Stimulated activated CD4-positive, alpha-beta T cell treated with anti-CD3 and anti-CD28 coated beads, Interleukin-4, amount 100 ng/mL, for 4 hours (primary cell): Measurements from ENCODE around the gene LRRC23.
"Not testable (repeated sequence)": the region's sequence is repeated elsewhere in the genome, so short reads cannot be mapped to it uniquely, and the experiment has no call there.

Experiments
- DNase-seq, 2 experiments: peaks; one replicate each; pipeline ENCODE4 v3.0.0-alpha.2; 2020

Gene LRRC23

DNA sequence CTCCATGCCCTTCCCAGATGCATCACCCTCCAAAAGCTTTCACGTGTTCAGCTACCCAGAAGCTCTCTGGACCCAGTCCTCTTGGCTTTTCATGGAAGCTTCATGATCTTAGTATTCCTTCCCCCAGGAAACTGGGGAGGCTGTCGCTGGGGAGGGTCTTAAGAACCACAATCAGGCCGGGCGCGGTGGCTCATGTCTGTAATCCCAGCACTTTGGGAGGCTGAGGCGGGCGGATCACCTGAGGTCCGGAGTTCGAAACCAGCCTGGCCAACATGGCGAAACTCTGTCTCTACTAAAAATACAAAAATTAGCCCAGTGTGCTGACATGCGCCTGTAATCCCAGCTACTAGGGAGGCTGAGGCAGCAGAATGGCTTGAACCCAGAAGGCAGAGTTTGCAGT is 3.5 kb downstream of the LRRC23 start:
- DNase-seq: not testable (repeated sequence)

DNA sequence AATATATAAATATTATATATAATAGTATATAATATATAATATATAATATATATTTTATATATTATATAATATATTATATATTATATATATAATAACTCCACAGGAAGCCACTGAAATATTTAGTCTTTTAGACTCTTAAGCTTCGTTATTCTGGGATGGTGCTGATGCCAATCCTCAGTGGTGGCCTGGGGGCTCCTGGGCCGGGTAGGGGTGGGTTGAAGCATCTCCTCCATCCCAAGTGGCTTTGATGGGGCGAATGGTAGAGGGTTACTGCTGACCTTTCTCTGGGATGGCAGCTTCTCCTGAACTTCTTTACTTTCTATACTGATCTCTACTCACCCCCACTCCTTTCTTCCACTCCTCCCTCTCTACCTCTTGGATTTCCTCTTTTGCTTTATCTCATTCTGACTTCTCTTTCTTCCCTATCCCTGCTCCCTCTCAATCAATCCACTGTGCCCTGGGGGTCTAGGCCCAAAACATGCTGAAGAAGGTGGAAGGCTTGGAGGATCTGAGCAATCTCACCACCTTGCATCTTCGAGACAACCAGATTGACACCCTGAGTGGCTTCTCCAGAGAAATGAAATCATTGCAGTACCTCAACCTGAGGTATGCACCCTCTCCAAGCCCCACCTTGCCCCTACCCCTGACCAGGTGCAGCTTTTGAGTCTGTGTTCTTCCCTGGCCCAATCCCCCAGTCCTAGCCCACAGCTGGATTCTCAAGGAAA is 5.0 kb downstream of the LRRC23 start:
- no peak for DNase-seq

DNA sequence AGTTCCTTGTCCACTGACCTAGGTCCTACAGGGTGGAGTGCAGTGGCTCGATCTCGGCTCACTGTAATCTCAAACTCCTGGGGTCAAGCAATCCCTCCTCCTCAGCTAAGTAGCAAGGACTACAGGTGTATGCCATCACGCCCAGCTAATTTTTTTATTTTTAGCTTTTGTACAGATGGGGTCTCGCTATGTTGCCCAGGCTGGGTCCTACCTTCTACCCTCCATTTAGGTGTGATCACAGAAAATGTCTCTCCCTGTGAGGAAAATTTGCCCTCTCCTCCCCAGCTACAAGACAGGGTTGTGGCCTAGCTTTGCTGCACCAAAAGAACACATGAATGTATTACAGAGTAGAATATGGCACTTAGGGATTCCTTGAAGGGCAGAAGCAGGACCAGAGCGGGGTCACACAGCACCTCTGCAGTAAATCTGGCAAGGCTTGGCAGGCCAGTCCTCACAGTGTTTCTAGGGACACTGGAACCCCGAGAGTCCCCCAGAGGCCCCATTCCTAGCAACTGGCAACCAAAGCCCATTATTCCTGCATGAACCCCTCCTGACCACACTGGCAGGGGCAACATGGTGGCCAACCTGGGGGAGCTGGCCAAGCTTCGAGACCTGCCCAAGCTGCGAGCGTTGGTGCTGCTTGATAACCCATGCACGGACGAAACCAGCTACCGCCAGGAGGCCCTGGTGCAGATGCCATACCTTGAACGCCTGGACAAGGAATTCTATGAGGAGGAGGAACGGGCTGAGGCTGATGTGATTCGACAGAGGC is 7.7 kb downstream of the LRRC23 start:
- DNase-seq: no peak

DNA sequence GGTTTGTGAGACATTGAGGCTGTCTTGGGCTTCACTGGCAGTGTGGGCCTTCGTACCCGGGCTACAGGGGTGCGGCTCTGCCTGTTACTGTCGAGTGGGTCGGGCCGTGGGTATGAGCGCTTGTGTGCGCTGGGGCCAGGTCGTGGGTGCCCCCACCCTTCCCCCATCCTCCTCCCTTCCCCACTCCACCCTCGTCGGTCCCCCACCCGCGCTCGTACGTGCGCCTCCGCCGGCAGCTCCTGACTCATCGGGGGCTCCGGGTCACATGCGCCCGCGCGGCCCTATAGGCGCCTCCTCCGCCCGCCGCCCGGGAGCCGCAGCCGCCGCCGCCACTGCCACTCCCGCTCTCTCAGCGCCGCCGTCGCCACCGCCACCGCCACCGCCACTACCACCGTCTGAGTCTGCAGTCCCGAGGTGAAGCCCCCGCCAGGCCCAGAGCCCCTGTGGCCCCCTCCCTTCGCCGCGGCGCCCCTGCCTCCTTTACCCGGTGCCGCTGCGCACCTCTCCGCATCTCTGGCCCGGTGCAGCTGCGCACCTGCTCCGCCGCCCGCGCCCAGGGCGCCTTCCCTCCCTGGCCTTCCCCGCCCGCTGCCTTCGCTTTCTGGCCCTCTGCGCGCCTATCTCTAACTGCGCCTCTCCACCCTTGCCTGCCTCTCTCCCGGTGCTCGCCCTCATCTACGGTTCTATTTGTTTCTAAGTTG is 9.8 kb downstream of the LRRC23 start, which contains the start of gene ENO2:
ENO2 (plus strand) TSS at position 335 of the 701 bp plus-strand sequence. CDS start 1,253 bp downstream, outside the sequence.
- DNase-seq: peak; percentile 82 to 89

DNA sequence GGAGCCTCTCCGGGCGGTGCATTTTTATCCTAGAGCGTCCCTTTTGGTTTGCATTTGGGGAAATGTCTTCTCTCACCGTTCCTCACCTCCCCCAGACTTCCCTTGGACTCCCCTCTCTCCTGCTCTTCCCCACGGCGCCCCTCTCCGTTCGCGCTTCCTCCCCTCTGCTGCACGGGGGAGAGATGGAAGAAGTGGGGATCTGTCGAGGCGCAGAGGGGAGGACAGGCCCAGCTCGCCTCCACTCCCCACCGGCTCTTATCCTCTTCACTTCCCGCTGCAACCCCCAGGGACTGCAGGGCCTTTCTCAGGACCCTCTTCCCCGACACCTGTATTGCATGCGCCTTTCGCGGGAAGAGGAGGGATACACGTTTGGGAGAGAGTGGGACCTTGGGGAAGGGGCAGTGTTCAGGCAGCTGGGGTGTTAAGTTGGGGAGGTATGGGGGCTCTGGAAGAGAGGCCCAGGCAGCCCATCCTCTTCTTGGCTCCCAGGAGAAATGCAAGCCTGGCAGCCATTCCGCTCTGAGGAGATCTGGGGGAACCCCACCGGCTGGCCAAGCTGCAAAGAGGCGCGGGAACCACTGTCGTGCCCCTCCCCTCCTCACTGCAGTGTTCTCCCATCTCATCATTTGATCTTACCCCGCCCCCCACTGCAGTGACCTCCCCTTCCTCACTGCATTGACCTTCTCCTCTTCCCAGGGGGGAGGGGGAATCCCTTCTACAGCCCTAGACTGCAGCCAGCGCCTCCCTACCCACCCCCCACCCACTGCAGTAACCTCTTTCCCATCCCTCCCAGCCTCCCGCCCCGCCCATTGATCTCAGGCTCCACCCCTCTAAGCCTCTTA is 10.5 kb downstream of the LRRC23 start:
- no peak for DNase-seq

DNA sequence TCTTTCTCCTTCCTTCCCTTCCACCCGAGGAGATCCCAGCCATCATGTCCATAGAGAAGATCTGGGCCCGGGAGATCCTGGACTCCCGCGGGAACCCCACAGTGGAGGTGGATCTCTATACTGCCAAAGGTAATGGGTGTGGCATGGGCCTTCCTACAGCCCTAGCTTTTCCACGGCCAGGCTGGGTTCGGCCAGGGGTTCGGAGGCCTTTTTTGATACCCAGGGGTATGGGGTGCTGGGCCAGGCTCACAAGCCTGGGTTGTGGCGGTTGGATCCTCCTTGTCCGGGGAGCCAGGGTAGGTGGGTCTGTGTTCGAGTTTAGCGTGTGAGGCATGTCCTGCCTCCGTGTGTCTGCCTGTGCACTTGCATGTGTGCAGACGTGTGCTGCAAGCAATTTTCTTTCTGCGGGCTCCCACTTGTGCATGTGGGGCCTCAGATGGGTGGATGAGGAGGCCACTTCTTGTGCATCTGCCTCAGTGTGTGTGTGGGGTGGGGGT is 11.2 kb downstream of the LRRC23 start:
- DNase-seq: no peak

DNA sequence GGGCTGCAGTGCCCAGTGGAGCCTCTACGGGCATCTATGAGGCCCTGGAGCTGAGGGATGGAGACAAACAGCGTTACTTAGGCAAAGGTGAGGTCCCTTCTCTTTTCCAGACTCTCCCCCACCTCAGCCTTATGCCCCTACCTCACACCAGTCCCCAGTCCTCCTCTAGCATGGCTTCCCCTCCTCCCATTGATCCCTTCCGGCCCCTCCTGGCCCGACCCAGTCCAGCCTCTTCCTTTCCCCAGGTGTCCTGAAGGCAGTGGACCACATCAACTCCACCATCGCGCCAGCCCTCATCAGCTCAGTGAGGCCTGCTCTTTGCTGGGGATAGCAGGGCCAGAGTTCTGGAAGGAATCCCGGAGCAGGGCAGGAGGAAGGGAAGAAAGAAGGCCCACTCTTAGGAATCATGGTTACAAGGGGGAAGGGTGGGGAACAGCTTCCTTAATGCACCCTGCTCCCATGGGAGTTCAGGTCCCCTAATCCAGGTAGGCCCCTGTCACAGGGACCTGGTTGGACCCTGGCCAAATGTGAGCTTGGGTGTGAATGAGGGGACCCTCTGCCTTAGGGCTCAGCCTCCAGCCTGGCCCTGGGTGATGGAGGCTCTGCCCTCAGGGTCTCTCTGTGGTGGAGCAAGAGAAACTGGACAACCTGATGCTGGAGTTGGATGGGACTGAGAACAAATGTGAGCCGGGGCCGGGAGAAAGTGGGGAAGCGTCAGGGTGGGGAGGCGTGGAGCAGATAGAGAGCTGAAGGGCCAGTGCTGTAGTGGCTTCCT is 12.0 kb downstream of the LRRC23 start:
- DNase-seq: no peak

DNA sequence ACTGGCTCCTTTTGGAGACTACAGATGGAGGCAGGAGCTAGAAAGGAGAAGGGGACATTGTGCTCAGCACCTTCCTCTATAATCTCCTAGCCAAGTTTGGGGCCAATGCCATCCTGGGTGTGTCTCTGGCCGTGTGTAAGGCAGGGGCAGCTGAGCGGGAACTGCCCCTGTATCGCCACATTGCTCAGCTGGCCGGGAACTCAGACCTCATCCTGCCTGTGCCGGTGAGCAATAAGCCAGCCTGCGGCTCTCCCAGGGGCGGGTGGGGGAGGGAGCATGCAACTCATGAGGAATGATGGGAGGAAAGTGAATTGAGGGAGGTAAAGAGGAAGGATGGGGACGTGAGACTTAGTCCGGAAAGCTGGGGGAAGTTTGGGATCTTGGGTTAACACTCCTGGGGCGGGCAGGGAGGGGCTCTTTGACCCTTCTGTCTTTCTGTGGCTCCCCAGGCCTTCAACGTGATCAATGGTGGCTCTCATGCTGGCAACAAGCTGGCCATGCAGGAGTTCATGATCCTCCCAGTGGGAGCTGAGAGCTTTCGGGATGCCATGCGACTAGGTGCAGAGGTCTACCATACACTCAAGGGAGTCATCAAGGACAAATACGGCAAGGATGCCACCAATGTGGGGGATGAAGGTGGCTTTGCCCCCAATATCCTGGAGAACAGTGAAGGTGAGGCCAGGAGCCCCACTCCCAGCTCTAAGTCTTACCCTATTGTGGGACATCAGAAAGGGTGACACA is 13.0 kb downstream of the LRRC23 start:
- no peak for DNase-seq

DNA sequence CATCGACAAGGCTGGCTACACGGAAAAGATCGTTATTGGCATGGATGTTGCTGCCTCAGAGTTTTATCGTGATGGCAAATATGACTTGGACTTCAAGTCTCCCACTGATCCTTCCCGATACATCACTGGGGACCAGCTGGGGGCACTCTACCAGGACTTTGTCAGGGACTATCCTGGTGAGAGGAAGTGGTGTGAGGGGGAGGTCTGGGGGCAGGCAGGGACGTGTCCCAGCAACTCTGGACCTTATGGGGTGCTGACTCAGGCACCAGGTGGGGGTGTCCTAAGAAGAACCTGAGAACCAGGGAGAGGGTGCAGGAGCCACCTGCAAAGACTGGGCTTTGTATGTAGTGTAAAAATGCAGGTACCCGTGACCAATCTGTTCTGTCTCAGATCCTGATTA is 15.0 kb downstream of the LRRC23 start:
- DNase-seq: no peak

DNA sequence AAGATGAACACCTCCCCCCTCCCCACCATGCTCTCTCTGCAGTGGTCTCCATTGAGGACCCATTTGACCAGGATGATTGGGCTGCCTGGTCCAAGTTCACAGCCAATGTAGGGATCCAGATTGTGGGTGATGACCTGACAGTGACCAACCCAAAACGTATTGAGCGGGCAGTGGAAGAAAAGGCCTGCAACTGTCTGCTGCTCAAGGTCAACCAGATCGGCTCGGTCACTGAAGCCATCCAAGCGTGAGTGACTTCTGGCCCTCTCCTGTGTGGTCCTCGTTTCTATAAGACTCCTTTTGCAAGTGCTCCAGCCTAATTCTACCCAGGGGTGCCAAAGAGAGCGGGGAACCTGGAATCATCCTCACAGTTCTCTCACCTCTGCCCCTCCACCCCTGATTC is 16.9 kb downstream of the LRRC23 start:
- no peak for DNase-seq

DNA sequence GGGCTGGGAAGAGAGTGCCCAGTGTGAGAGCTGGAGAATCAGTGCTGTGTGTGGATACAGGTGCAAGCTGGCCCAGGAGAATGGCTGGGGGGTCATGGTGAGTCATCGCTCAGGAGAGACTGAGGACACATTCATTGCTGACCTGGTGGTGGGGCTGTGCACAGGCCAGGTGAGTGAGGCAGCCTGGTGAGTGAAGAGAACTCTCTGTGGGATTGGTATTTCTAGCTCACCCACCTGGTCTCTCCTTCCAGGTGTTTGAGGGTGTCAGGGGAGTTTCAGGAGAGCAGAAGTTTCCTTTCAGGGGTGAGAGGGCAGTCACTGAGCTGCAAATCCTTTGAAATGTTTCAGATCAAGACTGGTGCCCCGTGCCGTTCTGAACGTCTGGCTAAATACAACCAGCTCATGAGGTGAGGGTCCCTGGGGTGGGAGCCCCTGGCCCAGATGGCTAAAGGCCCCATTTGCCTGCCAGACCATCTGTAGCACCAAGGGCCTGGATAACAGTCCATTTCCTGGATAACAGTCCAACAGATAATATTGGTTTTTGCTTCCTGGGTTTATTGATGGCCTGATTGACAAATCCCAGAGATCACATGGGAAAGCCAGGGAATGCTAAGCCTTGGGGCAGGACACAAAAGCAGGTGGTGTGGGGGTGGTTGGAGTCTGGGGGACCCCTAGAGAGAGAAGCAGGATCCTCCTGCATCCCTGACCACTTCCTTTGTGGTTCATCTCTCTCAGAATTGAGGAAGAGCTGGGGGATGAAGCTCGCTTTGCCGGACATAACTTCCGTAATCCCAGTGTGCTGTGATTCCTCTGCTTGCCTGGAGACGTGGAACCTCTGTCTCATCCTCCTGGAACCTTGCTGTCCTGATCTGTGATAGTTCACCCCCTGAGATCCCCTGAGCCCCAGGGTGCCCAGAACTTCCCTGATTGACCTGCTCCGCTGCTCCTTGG is 17.6 kb downstream of the LRRC23 start:
- no peak for DNase-seq

DNA sequence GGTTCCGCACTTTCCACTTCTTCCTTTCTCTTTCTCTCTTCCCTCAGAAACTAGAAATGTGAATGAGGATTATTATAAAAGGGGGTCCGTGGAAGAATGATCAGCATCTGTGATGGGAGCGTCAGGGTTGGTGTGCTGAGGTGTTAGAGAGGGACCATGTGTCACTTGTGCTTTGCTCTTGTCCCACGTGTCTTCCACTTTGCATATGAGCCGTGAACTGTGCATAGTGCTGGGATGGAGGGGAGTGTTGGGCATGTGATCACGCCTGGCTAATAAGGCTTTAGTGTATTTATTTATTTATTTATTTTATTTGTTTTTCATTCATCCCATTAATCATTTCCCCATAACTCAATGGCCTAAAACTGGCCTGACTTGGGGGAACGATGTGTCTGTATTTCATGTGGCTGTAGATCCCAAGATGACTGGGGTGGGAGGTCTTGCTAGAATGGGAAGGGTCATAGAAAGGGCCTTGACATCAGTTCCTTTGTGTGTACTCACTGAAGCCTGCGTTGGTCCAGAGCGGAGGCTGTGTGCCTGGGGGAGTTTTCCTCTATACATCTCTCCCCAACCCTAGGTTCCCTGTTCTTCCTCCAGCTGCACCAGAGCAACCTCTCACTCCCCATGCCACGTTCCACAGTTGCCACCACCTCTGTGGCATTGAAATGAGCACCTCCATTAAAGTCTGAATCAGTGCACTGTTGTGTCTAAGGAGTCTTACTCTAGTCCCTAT is 18.5 kb downstream of the LRRC23 start:
- no peak for DNase-seq

DNA sequence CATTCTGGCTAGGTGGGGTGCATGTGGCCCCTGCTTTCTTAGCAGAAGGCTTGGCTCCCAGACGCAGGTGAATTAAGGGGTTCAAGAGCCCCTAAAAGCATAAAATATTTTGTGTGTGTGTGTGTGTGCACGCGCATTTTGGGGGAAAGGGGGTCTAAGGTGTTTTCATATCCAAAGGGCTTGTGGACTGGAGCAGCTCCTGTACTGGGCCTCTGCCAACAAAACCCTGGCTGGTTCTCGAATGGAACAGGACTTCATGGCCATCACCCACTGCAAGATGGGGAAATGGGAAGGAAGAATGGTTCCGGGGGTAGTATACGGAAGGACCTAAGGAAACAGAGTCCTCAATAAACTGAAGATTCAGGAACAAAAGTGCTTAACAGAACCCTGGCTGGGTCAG is 19.2 kb downstream of the LRRC23 start:
- DNase-seq: no peak

DNA sequence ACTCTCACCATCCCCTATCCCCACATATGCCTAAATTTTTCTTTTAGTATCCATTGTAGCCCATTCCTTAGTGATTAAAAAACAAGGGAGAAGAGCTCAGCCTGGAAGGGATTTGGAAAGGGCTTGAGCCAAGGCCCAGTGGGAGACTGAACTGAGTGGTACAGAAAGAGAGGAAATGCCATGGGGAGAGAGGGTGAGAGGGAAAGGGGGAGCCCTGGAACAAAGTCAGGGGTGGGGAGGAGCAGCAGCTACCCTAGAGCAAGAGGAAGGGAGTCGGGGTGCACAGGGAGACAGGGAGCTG is 20.6 kb downstream of the LRRC23 start:
- DNase-seq: no peak

DNA sequence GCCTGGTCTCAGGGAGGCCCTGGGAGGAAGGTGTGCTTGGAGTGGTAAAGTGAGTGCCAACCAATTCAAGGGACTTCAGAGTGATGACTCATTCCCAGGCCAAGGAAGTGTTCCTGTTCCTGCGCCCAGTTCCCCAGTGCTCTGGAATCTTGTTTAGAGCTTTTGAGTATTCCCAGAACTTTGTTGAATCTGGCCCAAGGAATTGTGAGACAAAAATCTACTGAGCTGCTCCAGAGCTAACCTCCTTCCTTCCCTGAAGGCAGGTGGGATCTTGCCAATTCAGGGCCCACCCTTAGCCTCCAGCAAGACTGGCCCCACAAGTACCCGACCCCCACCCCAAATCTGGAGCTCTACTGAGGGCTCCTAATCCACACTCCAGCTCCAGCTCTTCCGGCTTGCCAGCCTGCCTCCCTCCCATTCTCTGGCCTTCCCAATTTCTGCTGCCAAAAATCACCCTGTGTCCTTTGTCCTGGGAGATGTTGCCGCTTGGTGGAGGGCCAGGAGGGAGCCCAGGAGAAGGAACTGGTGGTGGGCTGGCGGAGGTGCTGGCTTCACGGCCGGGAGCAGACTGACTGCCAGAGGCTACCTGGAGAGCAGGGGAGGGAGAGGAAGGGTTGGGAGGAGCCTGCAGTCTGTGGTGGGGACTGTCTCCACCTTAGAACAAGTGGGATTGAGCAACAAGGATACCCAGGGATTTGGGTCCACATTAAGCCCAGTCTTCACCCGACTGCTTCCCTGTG is 21.1 kb downstream of the LRRC23 start:
- DNase-seq: no peak

DNA sequence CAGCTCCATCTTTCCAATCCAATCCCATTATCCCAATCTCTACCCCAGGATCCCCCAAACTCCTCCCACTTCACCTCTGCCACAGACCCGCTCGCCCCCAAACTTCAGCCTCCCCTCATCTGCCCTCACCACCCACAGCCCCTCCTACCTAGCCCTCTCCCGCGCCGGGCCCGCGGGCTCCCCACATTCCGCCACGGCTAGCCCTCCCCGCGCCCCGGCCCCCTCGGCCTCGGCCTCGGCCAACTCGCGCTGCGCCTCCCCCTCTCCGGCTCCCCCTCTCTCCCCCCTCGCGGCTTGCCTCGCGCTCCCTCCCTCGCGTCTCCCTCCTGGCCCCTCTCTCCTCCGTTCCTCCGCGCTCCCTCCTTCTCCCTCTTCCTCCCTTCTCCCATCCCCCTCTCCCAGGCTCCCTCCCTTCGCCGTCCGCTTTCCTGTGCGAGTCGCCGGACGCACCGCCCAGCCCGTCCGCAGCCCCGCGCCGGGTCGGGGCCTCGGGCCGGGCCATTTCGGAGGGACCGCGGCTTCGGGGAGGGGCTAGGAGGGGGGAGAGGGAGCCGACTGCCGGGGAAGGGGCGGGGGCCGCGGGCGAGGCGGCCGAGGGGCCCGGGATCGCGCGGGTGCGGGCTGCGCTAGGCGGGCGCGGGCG is 22.9 kb downstream of the LRRC23 start, which contains the start of gene ATN1:
ATN1 (plus strand) TSS at position 581 of the 643 bp plus-strand sequence. CDS start 6,043 bp downstream, outside the sequence.
- peak in 1 of 2 experiments; percentile 56 for DNase-seq

DNA sequence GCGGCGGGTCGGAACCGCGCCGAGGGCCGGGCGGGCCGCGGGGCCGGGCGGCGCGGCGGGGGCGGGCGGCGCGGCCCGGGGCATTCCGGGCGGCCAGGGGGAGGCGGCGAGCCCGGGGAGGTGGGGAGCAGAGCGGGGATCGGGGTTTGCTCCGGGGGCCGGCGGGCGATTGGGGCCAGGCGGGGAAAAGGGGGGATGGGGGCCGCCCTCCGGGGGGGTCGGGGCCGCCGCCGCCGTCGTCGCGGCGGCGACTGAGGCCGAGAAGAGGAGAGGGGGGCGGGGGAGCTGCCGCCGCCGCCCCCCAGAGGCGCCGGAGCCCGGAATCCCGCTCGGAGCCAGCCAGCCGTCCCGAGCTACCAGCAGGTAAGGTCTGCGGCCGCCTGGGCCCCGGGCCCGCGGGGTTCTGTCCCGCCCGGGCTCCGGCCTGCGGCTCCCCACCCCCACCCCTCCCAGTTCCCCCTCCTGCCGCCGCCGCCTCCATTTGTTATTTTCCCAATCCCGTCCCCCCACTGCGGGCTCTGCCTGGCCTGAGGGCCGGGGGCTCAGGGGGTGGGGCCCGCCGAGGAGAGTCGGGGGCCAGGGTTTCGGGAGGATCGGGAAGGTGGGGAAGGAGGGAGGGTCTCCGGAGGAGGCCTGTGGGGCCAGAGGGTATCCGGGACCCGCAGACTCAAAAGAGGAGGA is 23.5 kb downstream of the LRRC23 start:
- no peak for DNase-seq
